KMS-11 (cell line): ENCODE results near the gene TRIM33.

Experiments
- H2AFZ ChIP-seq: fragments of 200-600 bp; sonication (generic); 2 replicates; pipeline ENCODE4 v1.6.1; 2016; ENCODE audit warnings: antibody characterized with exemption, mixed run types, low read depth
- H3K27ac ChIP-seq: fragments of 200-600 bp; sonication (generic); 2 replicates; pipeline ENCODE4 v1.6.1; 2016; ENCODE audit warnings: mild to moderate bottlenecking, mixed run types
- H3K27me3 ChIP-seq: fragments of 200-600 bp; sonication (generic); 2 replicates; pipeline ENCODE4 v1.6.1; 2017; ENCODE audit warnings: mild to moderate bottlenecking, low read depth, mixed run types, moderate library complexity; ENCODE audit not compliant: insufficient read depth
- H3K36me3 ChIP-seq: fragments of 200-600 bp; sonication (generic); 2 replicates; pipeline ENCODE4 v1.6.1; 2017; ENCODE audit warnings: mild to moderate bottlenecking, mixed run types; ENCODE audit not compliant: insufficient read depth
- H3K4me1 ChIP-seq: fragments of 200-600 bp; sonication (generic); 2 replicates; pipeline ENCODE4 v1.6.1; 2016; ENCODE audit warnings: mild to moderate bottlenecking, low read depth, mixed run types; ENCODE audit not compliant: poor library complexity, severe bottlenecking
- H3K4me2 ChIP-seq: fragments of 200-600 bp; sonication (generic); 2 replicates; pipeline ENCODE4 v1.7.0; 2016; ENCODE audit warnings: mild to moderate bottlenecking, mixed run types
- H3K4me3 ChIP-seq: fragments of 200-600 bp; sonication (generic); IDR thresholded peaks from 2 replicates; pipeline ENCODE4 v1.6.1; 2017; ENCODE audit warnings: low read depth, low read length, mixed read lengths; ENCODE audit not compliant: insufficient read depth
- H3K79me2 ChIP-seq: fragments of 200-600 bp; sonication (generic); 2 replicates; pipeline ENCODE4 v1.6.1; 2016; ENCODE audit warnings: low read depth, mixed run types; ENCODE audit not compliant: insufficient read depth
- H3K9ac ChIP-seq: fragments of 200-600 bp; sonication (generic); 2 replicates; pipeline ENCODE4 v1.6.1; 2016; ENCODE audit warnings: mild to moderate bottlenecking, mixed run types
- H4K20me1 ChIP-seq: fragments of 200-600 bp; sonication (generic); 2 replicates; pipeline ENCODE4 v1.6.1; 2016; ENCODE audit warnings: mild to moderate bottlenecking, mixed run types; ENCODE audit not compliant: insufficient read depth
- TF ChIP-seq, protein P1 (sequence below): fragments of 200-600 bp; sonication (generic); conservative IDR thresholded peaks from 2 replicates; pipeline ENCODE4 v1.6.1; 2017; ENCODE audit warnings: low read depth, mild to moderate bottlenecking, antibody characterized with exemption, low read length, moderate library complexity, mixed read lengths

The TRIM33 gene

GRCh38 chr1:114455102-114455785 lies 55.8 kb downstream of the TRIM33 start:
- H3K4me1 ChIP-seq: no peaks in the 10 kb centered on the region
- no peak overlapping the region for H3K4me2 ChIP-seq
- no peak overlapping the region for H3K27ac ChIP-seq
- H2AFZ ChIP-seq: no peak overlapping the region
- no peak overlapping the region for H3K4me3 ChIP-seq
- H3K9ac ChIP-seq: no peak overlapping the region
- H3K27me3 ChIP-seq: no peaks in the 10 kb centered on the region
- TF ChIP-seq, protein P1, sequence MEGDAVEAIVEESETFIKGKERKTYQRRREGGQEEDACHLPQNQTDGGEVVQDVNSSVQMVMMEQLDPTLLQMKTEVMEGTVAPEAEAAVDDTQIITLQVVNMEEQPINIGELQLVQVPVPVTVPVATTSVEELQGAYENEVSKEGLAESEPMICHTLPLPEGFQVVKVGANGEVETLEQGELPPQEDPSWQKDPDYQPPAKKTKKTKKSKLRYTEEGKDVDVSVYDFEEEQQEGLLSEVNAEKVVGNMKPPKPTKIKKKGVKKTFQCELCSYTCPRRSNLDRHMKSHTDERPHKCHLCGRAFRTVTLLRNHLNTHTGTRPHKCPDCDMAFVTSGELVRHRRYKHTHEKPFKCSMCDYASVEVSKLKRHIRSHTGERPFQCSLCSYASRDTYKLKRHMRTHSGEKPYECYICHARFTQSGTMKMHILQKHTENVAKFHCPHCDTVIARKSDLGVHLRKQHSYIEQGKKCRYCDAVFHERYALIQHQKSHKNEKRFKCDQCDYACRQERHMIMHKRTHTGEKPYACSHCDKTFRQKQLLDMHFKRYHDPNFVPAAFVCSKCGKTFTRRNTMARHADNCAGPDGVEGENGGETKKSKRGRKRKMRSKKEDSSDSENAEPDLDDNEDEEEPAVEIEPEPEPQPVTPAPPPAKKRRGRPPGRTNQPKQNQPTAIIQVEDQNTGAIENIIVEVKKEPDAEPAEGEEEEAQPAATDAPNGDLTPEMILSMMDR: no peak
- H4K20me1 ChIP-seq: no peaks in the 10 kb centered on the region
- no peaks in the 10 kb centered on the region for H3K36me3 ChIP-seq
- H3K79me2 ChIP-seq: no peaks in the 10 kb centered on the region

- no peaks in the 10 kb centered on the region for H3K36me3 ChIP-seq
- no peaks in the 10 kb centered on the region for H3K27me3 ChIP-seq
- no peak overlapping the region for H3K4me2 ChIP-seq
- H3K9ac ChIP-seq: no peak overlapping the region
- TF ChIP-seq, protein P1: no peak
- H3K4me1 ChIP-seq: no peaks in the 10 kb centered on the region
- H3K4me3 ChIP-seq: no peak overlapping the region
- no peak overlapping the region for H2AFZ ChIP-seq
- H3K27ac ChIP-seq: no peak overlapping the region
- H3K79me2 ChIP-seq: no peaks in the 10 kb centered on the region
- no peaks in the 10 kb centered on the region for H4K20me1 ChIP-seq
These were observed 56.5 kb downstream of the TRIM33 start for GRCh38 chr1:114454539-114454938.

DNA sequence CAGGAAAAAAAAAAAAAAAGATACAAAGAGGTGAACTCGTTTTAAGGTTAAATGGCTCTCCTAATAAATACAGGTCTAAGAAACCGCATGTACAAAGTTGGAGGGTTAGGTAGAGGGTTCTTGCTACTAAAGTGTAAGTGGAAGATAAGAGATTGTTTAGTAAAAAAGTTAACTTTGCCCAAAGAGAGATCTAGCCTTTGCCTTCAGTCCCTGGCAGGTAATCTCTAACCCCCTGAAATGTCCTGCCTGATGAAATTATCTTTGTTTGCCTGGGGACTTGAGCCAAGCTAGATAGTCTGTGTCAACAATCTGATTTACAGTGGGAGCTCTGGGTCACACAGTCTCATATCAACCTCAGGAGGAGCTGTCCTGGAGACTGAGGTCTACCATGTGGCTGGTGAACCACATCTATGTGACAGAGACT lies 57.6 kb downstream of the TRIM33 start:
- TF ChIP-seq, protein P1: no peak
- no peak overlapping the region for H3K4me2 ChIP-seq
- H3K4me3 ChIP-seq: no peak overlapping the region
- no peaks in the 10 kb centered on the region for H3K27me3 ChIP-seq
- H3K9ac ChIP-seq: no peak overlapping the region
- no peak overlapping the region for H2AFZ ChIP-seq
- no peak overlapping the region for H3K27ac ChIP-seq
- H3K79me2 ChIP-seq: no peaks in the 10 kb centered on the region
- peaks cover 4% of the 10 kb centered on the region for H3K4me1 ChIP-seq
- no peaks in the 10 kb centered on the region for H3K36me3 ChIP-seq
- H4K20me1 ChIP-seq: no peaks in the 10 kb centered on the region

DNA sequence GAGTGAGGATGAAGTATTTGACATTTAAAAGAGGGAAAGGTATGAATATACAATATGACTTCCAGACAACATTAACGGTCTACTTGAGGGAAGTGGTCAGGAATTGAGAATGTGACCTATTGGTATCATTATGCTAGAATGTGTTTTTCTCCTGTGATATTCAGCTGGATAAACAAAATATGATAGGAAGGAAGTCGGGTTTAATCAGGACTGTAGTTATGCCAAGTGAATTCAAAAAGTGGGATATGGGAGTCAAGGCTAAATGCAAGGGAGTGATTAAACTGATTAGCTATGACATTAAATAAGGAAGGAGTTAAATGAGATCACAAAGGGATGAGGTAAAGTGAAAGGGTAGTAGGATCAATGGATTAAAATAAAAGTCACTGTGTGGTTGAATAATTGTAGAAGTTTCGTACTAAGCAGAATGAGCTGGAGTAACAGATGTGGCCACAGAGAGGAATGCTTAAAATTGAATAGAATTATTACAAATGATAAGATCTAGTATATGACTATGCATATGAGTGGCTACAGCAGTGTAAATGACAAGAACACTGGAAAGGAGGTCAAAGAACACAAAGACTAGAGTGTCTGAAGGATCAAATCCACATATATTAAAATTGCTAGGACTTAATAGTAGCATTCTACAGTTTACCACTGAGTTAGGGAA lies 62.5 kb downstream of the TRIM33 start:
- H3K4me3 ChIP-seq: no peak overlapping the region
- H3K27me3 ChIP-seq: no peaks in the 10 kb centered on the region
- H4K20me1 ChIP-seq: no peaks in the 10 kb centered on the region
- no peak overlapping the region for H2AFZ ChIP-seq
- H3K36me3 ChIP-seq: no peaks in the 10 kb centered on the region
- H3K27ac ChIP-seq: no peak overlapping the region
- H3K79me2 ChIP-seq: no peaks in the 10 kb centered on the region
- H3K4me1 ChIP-seq: peaks cover 12% of the 10 kb centered on the region
- H3K4me2 ChIP-seq: no peak overlapping the region
- H3K9ac ChIP-seq: no peak overlapping the region
- TF ChIP-seq, protein P1: no peak
